ENCODE results near the gene SYNM.

Gene SYNM

GRCh38 chr15:99087405-99087943, 17.4 kb upstream of the SYNM start:
- no peak for DNase-seq

- no peak for DNase-seq
Measured at GRCh38 chr15:99090011-99090699, 14.7 kb upstream of the SYNM start.

- no peak for DNase-seq
Measured at GRCh38 chr15:99090938-99091337, 13.9 kb upstream of the SYNM start.

- DNase-seq, result no peak
Measured at GRCh38 chr15:99092554-99093172, 12.2 kb upstream of the SYNM start.

GRCh38 chr15:99095626-99096025, 9.3 kb upstream of the SYNM start:
- no peak for DNase-seq

GRCh38 chr15:99096173-99096893, 8.5 kb upstream of the SYNM start:
- no peak for DNase-seq

GRCh38 chr15:99096894-99097426, 7.9 kb upstream of the SYNM start:
- no peak for DNase-seq

GRCh38 chr15:99097441-99098410, 7.2 kb upstream of the SYNM start:
- no peak for DNase-seq

- no peak for DNase-seq
Measured at GRCh38 chr15:99098426-99098825, 6.5 kb upstream of the SYNM start.

GRCh38 chr15:99098991-99099390, 5.9 kb upstream of the SYNM start:
- DNase-seq, result no peak

- DNase-seq, result no peak
Measured at GRCh38 chr15:99099661-99100060, 5.2 kb upstream of the SYNM start.

GRCh38 chr15:99100245-99101173, 4.4 kb upstream of the SYNM start:
- DNase-seq, result peak; percentile 69

- DNase-seq, result no peak
Measured at GRCh38 chr15:99101501-99101900, 3.4 kb upstream of the SYNM start.

- no peak for DNase-seq
Measured at GRCh38 chr15:99102332-99103235, 2.3 kb upstream of the SYNM start.

- DNase-seq, result no peak
Measured at GRCh38 chr15:99103279-99103678, 1.6 kb upstream of the SYNM start.

- DNase-seq, result peak; percentile 77
Measured at GRCh38 chr15:99105514-99106341, 848 bp downstream of the SYNM start.

- no peak for DNase-seq
Measured at GRCh38 chr15:99106417-99107220, 1.7 kb downstream of the SYNM start.

- DNase-seq, result no peak
Measured at GRCh38 chr15:99108993-99109392, 4.1 kb downstream of the SYNM start.
